H1 (cell line): ENCODE data around the gene FOXM1. TPM values are rescaled to one million over a fixed set of nuclear protein-coding genes. Genes with fewer than 3 reads are reported as not detected.

Experiments
- CHD7 ChIP-seq: fragments of 300-600 bp; sonication (generic); IDR thresholded peaks from 2 replicates; pipeline ENCODE4 v1.7.1; 2012; ENCODE audit warnings: low read length, moderate library complexity, mild to moderate bottlenecking, inconsistent platforms; ENCODE audit not compliant: insufficient replicate concordance
- SIN3A ChIP-seq, 2 experiments: IDR thresholded peaks in 1 of 2; conservative IDR thresholded peaks in 1 of 2; 2 replicates each; pipeline ENCODE4 v1.6.1; 2011 to 2012; ENCODE audit warnings: low read length in 2 of 2, improper control_type of control experiment in 1 of 2, low read depth in 1 of 2, mild to moderate bottlenecking in 1 of 2
- polyA plus RNA-seq, 7 experiments: library from polyadenylated mRNA; depleted of rRNA in 3 of 7; stranded (reverse) in 5 of 7; unstranded in 2 of 7; fragments of >200 nt in 5 of 7; fragments of 200-250 nt in 2 of 7; gene quantifications; 1 replicate in 5 of 7; 2 replicates in 1 of 7; 4 replicates in 1 of 7; pipeline versions ENCODE4 v1.2.1 to v1.2.3, GENCODE V29; 2011 to 2013; ENCODE audit warnings: missing spikeins in 2 of 7, mixed read lengths in 2 of 7
- total RNA-seq: library from RNA; stranded (reverse); fragmentation: NEBNext Ultra II Directional; extraction: Animal tissue kit (Norgen Biotek cat#: 25700); gene quantifications from 2 replicates; pipeline ENCODE4 v1.2.1, GENCODE V29; 2021

Gene FOXM1
- total and polyA plus RNA-seq, 2 of the 8 experiments (the other 6 are each of a cell fraction or from before 2014, with no cell fraction given): 58.1 to 121 TPM

DNA sequence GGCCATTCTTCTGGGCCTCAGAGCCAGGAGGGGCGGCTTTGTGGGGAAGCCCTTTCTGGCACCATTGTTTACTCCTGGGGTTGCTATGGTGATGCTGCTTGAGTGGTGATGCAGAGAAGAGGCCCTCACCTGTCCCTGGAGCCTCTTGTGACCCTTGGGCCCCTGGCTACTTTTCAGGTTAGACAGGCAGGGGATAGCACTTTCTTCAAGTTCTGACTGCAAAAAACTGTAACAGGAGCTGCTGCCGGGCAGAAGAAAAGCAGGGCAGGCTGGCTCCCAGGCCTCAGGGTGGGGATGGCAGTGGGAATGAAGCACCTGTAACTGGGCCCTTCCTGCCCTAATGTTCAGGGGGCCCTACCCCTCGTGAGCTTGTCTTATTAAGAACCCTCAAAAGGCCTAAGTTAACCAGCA is 19.9 kb downstream of the FOXM1 start, which contains the start of gene TEX52 (continued):
- no peak for TF ChIP-seq CHD7
- 0 out of 4 replicates have a peak, but pooled peaks of 1 of the 2 experiments have one; percentile 10 for TF ChIP-seq SIN3A (conservative IDR thresholded peaks at IDR 0.05 in 1 of 2, IDR thresholded peaks at IDR 0.05 in 1 of 2; ENCODE audit: low read depth in 1 of 2, low read length in 2 of 2)
- TF ChIP-seq, all 59 proteins: peak for 2
